Brain pericyte (primary cell): ENCODE measurements around the gene HACD2.

Experiments used
- DNase-seq: peaks from one replicate; pipeline ENCODE4 v3.0.0-alpha.2; 2012; ENCODE audit warnings: low read depth, low spot score

Gene HACD2, protein sequence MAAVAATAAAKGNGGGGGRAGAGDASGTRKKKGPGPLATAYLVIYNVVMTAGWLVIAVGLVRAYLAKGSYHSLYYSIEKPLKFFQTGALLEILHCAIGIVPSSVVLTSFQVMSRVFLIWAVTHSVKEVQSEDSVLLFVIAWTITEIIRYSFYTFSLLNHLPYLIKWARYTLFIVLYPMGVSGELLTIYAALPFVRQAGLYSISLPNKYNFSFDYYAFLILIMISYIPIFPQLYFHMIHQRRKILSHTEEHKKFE

DNA sequence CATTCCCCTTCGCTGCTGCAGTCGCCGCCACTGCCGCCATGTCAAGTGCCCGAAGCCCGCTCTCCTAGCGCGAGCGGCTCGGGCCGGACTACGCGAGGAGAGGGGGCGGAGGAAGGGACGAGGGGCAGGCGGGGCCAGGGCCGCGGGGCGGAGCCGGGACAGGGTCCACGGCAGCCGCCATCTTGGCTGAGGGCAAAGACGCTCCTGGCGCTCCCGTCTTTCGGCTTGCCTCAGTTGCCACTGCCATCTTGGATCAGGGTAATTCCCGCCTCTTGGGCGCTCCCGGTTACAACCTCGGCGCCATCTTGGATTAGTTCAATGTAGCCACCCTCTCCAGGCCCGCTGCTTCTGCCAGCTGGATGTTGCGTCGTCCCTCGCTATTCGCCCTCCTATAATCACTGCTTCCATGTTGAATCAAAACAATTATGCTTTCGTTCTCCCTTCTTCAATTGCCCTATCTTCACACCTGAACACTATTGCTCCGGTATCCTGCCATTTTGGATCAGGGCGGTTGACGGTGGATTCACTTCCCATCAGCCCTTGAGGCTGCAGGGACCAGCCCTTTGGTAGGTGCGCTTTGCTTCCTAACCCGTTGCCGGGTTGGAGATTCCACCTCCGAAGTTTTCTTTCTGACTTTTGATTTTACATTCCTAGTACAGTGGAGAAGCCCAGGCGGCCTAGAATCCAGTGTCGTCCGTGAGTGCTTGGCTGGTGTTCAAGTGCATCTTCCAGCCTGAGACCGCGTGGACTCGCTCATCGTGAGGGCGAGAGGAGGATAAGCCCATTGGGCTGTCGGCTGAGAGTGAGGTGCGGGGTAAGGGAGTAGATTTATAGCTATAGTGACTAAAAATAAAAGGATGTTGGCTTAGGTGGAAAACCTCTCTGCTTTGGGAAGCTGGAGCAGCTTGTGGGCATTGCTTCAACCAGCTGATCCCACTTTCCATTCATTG lies at the start of gene HACD2:
Gene HACD2, minus strand, starts transcription at position 66 of the 950 bp plus-strand sequence. Its CDS starts 26 bp downstream, at position 40.
- DNase-seq, result peak; percentile 91

GRCh38 chr3:123634149-123635051 lies 49.5 kb upstream of the HACD2 start:
- no peak for DNase-seq

DNA sequence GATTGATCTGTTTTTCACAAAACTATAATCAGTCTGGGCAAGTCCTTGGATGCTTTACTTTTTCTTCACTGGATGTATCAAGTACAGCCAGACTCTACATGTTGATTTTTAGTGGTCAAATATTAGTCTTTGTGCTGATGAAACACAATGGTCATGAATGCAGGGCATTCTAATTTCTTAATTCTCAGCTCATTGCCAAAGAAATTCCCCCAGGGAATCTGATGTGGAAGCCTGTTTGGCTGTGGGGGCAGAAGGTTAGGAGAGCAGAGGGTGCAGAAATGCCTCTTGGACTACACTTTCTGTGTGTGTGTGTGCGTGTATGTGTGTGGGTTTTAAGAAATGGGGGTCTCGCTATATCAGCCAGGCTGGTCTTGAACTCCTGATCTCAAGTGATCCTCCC lies 48.7 kb upstream of the HACD2 start:
- DNase-seq, result no peak

GRCh38 chr3:123632161-123632655 lies 47.4 kb upstream of the HACD2 start:
- DNase-seq, result no peak

DNA sequence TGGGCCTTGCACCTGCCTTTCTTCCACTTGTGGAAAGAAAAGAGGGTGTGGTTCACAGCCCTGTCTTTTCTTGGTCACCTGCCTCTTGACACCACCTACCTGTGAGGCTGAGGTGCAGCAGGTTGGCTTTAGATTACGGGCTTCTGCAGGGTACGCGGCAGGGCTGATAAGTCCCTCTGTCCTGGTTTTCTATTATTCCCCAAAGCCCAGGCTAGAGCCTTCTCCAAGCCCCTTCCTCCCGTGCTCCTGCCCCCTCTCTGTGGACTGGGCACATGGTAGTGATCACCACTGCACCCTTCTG lies 44.8 kb upstream of the HACD2 start:
- DNase-seq, result no peak

DNA sequence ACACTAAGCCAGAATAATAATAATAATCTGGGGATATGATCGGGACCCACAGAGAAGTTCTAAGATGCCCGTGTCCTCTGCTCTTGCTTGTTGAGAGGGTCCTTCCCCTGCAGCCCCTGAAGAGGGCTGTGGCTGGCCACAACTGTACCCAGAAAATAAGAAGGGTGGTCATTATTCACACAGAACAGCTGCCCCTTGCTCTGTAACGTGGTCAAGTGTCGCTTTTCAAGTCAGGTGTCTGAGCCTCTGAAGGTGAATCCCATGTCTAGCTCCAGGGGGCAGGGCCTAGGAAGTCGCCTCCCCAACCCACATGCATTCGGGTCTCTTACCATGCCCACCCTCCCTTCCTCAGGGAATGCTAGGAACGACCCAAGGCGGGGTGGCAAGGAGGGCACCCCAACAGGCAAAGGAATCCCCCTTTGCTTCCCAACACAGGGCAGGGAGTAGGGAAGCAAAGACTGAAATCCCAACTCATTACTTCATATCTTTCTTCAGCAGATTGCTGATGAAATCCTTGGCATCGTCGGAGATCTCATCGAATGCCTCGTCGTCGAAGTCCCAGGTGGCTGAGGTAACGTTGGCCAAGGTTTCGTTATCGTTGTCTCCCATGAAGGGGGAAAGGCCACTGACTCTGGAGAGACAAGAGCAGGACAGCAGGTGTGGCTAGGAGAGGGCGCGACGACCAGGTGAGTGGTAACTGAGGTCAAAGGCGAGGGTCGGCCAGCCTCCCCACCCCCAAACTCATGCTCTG lies 44.3 kb upstream of the HACD2 start:
- DNase-seq, result no peak

DNA sequence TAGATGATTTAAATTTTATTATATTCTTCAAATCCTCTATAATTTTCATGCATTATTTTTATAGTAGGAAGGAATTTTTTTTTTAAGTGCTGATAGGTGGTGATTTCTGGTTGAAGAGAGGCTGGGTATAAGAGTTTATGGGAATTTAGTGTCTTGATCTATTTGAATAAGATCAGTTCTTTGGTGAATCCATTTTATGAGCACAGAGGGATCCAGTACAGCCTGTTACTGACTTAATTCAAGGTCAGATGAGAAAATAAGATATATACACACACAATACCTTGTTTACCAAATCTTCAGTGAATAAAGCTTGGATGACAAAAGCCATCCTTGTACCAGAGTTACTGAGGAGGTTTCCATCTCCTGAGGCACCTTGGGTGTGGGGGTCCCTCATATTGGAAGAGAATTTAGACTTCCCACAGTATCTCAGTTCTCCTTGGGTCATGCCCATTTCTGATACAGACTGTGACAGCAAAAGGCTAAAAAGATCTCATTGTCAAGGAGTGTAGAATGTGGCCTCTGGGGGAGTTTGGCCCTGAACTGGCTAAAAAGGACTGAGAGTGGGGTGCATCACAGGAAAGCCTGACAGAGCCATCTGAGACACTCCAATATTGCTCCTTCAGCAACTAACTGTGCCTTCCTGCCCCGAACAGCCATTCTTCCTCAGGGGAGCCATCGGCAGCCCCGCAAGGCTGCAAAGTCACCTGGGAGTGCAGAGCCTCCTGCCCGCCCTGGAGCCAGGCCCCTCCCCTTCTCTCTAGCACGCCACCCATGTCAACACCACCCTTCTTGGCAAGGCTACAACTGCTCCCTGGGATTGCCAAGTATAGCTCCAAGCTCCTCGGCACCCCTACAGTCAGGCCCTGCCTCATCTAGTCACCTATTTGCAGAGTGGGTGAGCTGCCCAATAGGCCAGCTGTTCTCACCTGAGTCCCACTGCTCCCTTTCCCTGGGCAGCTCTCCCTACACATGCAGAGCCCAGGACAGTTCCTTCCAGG lies 43.1 kb upstream of the HACD2 start:
- DNase-seq, result no peak

GRCh38 chr3:123626881-123627280 lies 42.0 kb upstream of the HACD2 start:
- no peak for DNase-seq

- DNase-seq, result no peak
These were observed 39.4 kb upstream of the HACD2 start for GRCh38 chr3:123624302-123624701.

DNA sequence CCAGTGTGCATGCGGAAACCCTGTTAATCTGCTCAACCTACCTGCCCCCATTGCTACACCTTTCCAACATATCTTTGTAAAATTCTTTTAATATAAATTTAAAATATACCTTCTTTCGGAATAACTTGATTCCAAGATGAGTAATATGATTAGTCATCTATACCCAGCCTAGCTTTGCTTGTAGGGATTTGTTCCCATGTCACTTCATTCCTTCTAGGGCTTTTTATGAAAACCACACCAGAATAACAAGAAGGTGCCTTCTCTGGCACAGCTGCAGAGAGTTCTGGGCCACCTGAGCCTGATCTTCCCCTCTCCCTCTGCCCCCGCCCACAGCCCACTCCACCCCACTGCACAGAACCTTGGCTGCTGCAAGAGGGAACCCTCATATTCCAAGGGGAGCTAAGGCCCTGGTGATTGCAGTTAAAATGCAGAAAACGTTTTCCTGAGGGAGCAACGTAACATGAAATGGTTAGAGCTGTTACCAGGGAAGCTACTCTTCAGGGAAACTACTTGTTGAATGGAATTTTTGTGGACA lies 38.6 kb upstream of the HACD2 start:
- no peak for DNase-seq

- DNase-seq, result no peak
These were observed 37.9 kb upstream of the HACD2 start for GRCh38 chr3:123622766-123623165.

GRCh38 chr3:123621850-123622189 lies 37.0 kb upstream of the HACD2 start:
- no peak for DNase-seq

DNA sequence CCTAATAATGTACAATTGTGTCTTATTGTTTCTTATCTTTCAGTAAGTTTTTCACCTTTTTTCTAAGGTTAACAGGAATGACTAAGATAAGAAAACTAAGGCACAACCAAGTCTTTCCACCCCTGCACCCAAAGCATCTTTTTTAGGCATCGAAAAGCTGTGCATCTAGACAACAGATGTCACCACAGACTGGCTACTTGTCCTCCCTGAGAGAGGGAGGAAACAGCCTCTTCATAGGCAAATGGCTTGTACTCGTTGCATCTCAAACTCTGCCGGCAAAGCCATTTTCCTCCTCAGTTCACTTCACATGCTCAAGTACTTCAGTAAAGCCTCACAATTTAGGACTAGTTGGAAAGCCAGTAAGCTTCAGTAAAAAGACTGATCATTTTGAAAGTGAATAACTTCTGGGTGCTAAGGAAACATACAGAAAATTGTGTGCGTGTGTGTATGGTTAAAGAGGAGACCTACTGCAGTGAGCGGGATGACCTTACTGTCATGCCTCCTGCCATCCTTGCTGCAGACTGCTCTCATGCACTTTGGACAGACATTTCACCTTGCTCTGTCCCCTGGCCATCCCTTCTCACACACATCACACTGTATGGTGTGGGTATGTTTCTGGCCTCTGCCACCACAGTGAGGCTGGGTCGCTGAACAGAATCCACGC lies 36.5 kb upstream of the HACD2 start:
- no peak for DNase-seq

- DNase-seq, result no peak
These were observed 35.5 kb upstream of the HACD2 start for GRCh38 chr3:123620343-123620742.

DNA sequence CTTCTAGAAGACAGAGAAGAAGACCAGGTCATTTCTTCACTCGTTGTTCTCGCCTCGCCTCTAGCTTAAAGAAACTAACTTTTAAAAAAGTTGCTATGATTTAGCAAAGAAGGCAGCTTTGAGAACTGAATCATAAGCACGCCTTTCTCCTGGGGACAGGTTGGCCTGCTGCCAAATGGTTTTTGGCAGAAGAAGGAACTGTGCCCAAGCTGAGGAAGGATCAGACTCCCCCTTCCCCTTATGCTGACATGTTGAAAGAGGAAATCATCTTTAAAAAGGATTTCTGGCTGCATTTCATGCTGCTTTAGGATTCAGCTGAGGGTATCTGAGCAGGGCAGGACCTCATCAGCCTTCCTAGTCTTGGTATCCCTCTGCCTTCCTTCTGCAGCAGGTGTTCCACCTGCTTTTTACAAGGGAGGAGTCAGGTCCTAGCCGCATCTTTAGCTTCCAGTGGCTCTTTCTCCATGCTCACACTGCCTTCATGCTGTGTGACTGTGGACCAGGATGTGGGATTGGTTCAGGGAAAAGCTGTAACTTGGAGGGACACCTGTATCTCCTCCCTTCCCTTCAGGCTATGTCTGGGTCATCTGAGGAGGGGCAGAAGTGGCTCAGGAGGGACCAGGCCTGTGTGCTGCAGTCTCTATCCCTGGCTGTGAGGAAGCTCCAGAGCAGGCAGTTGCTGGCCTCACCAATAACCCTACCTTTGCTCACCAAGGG lies 34.1 kb upstream of the HACD2 start:
- DNase-seq, result peak; percentile 59

- DNase-seq, result no peak
These were observed 33.3 kb upstream of the HACD2 start for GRCh38 chr3:123618076-123618708.

GRCh38 chr3:123616593-123616992 lies 31.7 kb upstream of the HACD2 start:
- no peak for DNase-seq

- no peak for DNase-seq
These were observed 28.7 kb upstream of the HACD2 start for GRCh38 chr3:123613543-123613942.
